Neural progenitor cell (in vitro differentiated cells): ENCODE data around the gene CCDC110.

ENCODE experiments used
- EZH2 ChIP-seq: fragments of 200-600 bp; sonication (generic); IDR thresholded peaks from 2 replicates; pipeline ENCODE4 v1.6.1; 2017; ENCODE audit warnings: antibody characterized with exemption, mild to moderate bottlenecking, moderate library complexity
- EZH2phosphoT487 ChIP-seq: fragments of 200-600 bp; sonication (generic); IDR thresholded peaks from 2 replicates; pipeline ENCODE4 v1.6.1; 2017; ENCODE audit warnings: antibody characterized with exemption
- TF ChIP-seq, protein P1 (sequence below): fragments of 200-600 bp; sonication (generic); IDR thresholded peaks from 2 replicates; pipeline ENCODE4 v1.5.1; 2017; ENCODE audit warnings: antibody characterized with exemption, mild to moderate bottlenecking

DNA sequence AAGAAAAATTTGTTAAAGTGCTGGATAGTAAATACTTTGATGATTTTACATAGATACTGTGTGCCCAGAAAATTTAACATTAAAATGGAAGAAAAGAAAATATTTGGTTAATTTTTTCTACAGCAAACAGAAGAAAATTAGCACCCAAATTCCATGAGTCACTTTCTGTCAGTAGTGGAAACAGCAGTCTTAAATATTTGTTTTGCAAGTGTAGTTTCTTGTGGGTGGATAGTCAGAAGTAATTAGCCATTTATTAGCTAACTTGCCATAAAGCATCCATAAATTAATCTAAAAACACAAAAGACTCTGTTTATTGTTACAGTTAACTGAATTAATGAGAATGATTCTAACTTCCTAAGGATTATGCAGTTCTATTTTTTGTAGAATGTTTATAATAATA is 36.1 kb downstream of the CCDC110 start:
- TF ChIP-seq EZH2 (no peak), EZH2phosphoT487 (no peak)
- TF ChIP-seq, protein P1, sequence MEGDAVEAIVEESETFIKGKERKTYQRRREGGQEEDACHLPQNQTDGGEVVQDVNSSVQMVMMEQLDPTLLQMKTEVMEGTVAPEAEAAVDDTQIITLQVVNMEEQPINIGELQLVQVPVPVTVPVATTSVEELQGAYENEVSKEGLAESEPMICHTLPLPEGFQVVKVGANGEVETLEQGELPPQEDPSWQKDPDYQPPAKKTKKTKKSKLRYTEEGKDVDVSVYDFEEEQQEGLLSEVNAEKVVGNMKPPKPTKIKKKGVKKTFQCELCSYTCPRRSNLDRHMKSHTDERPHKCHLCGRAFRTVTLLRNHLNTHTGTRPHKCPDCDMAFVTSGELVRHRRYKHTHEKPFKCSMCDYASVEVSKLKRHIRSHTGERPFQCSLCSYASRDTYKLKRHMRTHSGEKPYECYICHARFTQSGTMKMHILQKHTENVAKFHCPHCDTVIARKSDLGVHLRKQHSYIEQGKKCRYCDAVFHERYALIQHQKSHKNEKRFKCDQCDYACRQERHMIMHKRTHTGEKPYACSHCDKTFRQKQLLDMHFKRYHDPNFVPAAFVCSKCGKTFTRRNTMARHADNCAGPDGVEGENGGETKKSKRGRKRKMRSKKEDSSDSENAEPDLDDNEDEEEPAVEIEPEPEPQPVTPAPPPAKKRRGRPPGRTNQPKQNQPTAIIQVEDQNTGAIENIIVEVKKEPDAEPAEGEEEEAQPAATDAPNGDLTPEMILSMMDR, result no peak
